Measurements from ENCODE around the gene KCNN3. TPM values are rescaled to one million over a fixed set of nuclear protein-coding genes. Genes with fewer than 3 reads are reported as not detected.

Gene KCNN3
- total RNA-seq, 3 donors from 2014 or later (not counting 1 experiment from before 2014, with no cell fraction given): 0.05 to 0.95 TPM; not detected in 1

DNA sequence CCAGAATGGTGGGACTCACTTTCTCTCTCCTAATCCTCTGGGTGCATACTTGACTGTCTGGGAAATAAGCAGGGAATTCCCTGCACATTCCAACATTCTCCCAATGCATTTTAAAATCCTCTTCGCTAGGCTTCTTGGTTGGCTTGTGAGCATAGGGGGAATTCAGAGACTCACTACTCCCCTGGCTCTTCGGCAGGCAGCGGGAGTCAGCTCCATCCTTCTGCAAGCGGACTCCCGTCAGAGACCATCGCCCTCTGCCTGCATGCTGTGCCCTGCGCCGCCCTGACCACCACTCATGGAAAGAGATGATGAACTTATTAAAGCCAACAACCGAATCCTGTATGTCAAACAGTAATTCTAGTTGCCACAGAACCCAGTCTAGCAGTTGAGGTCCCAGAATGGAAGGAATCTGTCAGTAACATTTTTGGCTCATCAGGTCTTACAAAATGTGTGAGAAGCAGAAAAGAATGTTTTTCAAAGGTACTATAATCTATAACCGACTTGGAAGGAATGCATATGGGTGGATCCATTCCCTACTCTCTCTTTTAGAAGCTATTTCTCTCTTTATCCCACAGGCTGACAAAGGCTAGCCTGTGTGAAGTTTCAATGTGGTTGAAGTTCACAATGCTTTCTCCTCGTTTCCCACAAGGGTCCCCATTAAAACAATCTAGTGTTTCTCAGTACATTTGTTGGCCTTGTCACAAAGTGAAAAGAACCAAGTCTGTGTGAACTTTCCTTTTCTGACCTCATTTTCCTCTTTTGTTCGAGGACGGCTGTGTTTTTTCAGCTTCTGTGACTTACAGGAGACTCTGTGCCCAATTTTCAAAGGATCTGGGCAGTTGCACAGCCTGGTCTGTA lies 143.0 kb downstream of the KCNN3 start:
- Histone ChIP-seq H3K27me3 (ENCODE audit: control insufficient read depth, insufficient read depth, low read length) (no peaks in the 10 kb centered on the region), H3K4me1 (ENCODE audit: control insufficient read depth, insufficient read depth, low read length) (no peaks in the 10 kb centered on the region), H3K9me3 (ENCODE audit: control insufficient read depth, insufficient read depth, low read length) (no peaks in the 10 kb centered on the region), H3K4me3 (ENCODE audit: low read length) (no peak overlapping the region), H3K36me3 (ENCODE audit: control insufficient read depth, insufficient read depth, low read length) (no peaks in the 10 kb centered on the region), H3K27ac (ENCODE audit: low read length) (no peak overlapping the region)
- Mint-ChIP-seq H3K4me1 (no peaks in the 10 kb centered on the region), H3K36me3 (no peaks in the 10 kb centered on the region), H3K4me3 (no peak overlapping the region), H3K27me3 (ENCODE audit: low read depth in 2 of 2) (peaks cover 8 to 39% of the 10 kb centered on the region in 2 donors), H3K27ac (no peak overlapping the region), H3K9me3 (no peaks in the 10 kb centered on the region)
- ATAC-seq (no peak), DNase-seq (no peak)
- intact Hi-C loops (cut with micrococcal nuclease): no loop called here
- WGBS (ENCODE audit: insufficient coverage): 84% methylated on average over 11 of the region's 13 CpGs
- TF ChIP-seq, protein P1, sequence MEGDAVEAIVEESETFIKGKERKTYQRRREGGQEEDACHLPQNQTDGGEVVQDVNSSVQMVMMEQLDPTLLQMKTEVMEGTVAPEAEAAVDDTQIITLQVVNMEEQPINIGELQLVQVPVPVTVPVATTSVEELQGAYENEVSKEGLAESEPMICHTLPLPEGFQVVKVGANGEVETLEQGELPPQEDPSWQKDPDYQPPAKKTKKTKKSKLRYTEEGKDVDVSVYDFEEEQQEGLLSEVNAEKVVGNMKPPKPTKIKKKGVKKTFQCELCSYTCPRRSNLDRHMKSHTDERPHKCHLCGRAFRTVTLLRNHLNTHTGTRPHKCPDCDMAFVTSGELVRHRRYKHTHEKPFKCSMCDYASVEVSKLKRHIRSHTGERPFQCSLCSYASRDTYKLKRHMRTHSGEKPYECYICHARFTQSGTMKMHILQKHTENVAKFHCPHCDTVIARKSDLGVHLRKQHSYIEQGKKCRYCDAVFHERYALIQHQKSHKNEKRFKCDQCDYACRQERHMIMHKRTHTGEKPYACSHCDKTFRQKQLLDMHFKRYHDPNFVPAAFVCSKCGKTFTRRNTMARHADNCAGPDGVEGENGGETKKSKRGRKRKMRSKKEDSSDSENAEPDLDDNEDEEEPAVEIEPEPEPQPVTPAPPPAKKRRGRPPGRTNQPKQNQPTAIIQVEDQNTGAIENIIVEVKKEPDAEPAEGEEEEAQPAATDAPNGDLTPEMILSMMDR (IDR thresholded peaks at IDR 0.05): no peak

DNA sequence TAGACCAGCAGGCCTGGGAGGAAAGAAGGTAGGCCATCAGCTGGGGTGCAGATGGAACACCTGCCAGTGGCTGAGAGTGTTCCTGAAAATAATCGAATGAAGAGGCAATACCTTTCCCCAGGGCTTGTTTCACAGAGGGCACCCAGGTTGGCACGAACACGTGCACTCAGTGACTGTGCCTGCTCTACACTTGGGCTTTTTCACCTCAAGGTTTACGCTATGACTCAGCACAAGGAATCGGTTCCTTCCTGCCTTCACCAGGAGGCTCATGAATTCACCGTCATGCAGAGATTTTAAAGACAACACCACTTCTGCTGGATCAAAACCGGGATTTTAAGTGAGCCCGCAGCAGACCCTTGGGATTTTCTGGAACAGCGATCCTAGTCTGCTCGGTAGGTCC lies 143.6 kb downstream of the KCNN3 start:
- Histone ChIP-seq H3K27ac (ENCODE audit: low read length) (no peak overlapping the region), H3K4me3 (ENCODE audit: low read length) (no peak overlapping the region), H3K4me1 (ENCODE audit: control insufficient read depth, insufficient read depth, low read length) (no peaks in the 10 kb centered on the region), H3K9me3 (ENCODE audit: control insufficient read depth, insufficient read depth, low read length) (no peaks in the 10 kb centered on the region), H3K36me3 (ENCODE audit: control insufficient read depth, insufficient read depth, low read length) (no peaks in the 10 kb centered on the region), H3K27me3 (ENCODE audit: control insufficient read depth, insufficient read depth, low read length) (no peaks in the 10 kb centered on the region)
- ATAC-seq (peak in 1 of 3 donors; percentile 47), DNase-seq (no peak)
- no peaks in the 10 kb centered on the region for H3K4me1 Mint-ChIP-seq
- no peaks in the 10 kb centered on the region for H3K36me3 Mint-ChIP-seq
- intact Hi-C loops (cut with micrococcal nuclease): no loop called here
- H3K27ac Mint-ChIP-seq: no peak overlapping the region
- 27% methylated on average over 10 of the region's 10 CpGs for WGBS (ENCODE audit: insufficient coverage)
- TF ChIP-seq, protein P1 (IDR thresholded peaks at IDR 0.05): no peak
- no peak overlapping the region for H3K4me3 Mint-ChIP-seq
- H3K9me3 Mint-ChIP-seq: no peaks in the 10 kb centered on the region
- peaks cover 8 to 39% of the 10 kb centered on the region in 2 donors for H3K27me3 Mint-ChIP-seq (ENCODE audit: low read depth in 2 of 2)

DNA sequence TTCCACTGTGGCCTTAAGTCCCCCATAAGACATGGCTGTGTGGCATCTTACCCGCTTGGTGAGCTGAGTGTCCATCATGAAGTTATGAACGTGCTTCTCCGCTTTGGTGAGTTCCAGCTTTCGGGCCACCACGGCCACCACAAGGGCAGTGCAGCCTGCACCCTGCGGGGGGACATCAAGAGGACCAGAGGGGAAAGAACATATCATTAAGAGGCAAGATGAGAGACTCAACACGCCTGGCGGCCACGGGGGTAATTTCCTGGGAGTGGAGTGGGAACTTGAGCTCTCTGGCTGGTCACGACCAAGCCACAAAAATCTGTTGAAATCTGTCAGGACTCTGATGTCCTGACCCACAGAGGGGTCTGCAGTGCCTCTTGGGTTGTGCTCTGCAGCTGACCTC lies 144.2 kb downstream of the KCNN3 start:
- intact Hi-C loops (cut with micrococcal nuclease): no loop called here
- no peak overlapping the region for H3K27ac Mint-ChIP-seq

More for the DNA sequence above, 144.2 kb downstream of the KCNN3 start:
- Histone ChIP-seq H3K27ac (ENCODE audit: low read length) (no peak overlapping the region), H3K9me3 (ENCODE audit: control insufficient read depth, insufficient read depth, low read length) (no peaks in the 10 kb centered on the region), H3K4me1 (ENCODE audit: control insufficient read depth, insufficient read depth, low read length) (no peaks in the 10 kb centered on the region), H3K4me3 (ENCODE audit: low read length) (no peak overlapping the region), H3K36me3 (ENCODE audit: control insufficient read depth, insufficient read depth, low read length) (no peaks in the 10 kb centered on the region), H3K27me3 (ENCODE audit: control insufficient read depth, insufficient read depth, low read length) (no peaks in the 10 kb centered on the region)
- Mint-ChIP-seq H3K4me3 (no peak overlapping the region), H3K27me3 (ENCODE audit: low read depth in 2 of 2) (peaks cover 8 to 39% of the 10 kb centered on the region in 2 donors), H3K4me1 (no peaks in the 10 kb centered on the region), H3K36me3 (no peaks in the 10 kb centered on the region), H3K9me3 (no peaks in the 10 kb centered on the region)
- WGBS (ENCODE audit: insufficient coverage): 87% methylated on average over 10 of the region's 10 CpGs
- DNase-seq (no peak), ATAC-seq (no peak)
- TF ChIP-seq, protein P1 (IDR thresholded peaks at IDR 0.05): no peak
